KOPT-K1 (cell line): Measurements from ENCODE around the gene HNRNPD.
"Not testable (repeated sequence)": the region's sequence is repeated elsewhere in the genome, so short reads cannot be mapped to it uniquely, and the experiment has no call there.

ENCODE experiments used
- H3K27ac ChIP-seq: fragments of 200-600 bp; sonication (generic); 2 replicates; pipeline ENCODE4 v1.5.1; 2016; ENCODE audit warnings: antibody characterized with exemption, mild to moderate bottlenecking, low read depth, low read length; ENCODE audit not compliant: poor library complexity, severe bottlenecking
- H3K36me3 ChIP-seq: fragments of 200-600 bp; sonication (generic); 2 replicates; pipeline ENCODE4 v1.5.1; 2017; ENCODE audit warnings: antibody characterized with exemption, mild to moderate bottlenecking, low read length, moderate library complexity; ENCODE audit not compliant: insufficient read depth
- H3K9me3 ChIP-seq: fragments of 200-600 bp; sonication (generic); 2 replicates; pipeline ENCODE4 v1.5.1; 2017; ENCODE audit warnings: antibody characterized with exemption, low read length, mild to moderate bottlenecking; ENCODE audit not compliant: insufficient read depth, poor library complexity, severe bottlenecking

The HNRNPD gene, protein sequence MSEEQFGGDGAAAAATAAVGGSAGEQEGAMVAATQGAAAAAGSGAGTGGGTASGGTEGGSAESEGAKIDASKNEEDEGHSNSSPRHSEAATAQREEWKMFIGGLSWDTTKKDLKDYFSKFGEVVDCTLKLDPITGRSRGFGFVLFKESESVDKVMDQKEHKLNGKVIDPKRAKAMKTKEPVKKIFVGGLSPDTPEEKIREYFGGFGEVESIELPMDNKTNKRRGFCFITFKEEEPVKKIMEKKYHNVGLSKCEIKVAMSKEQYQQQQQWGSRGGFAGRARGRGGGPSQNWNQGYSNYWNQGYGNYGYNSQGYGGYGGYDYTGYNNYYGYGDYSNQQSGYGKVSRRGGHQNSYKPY

GRCh38 chr4:82373816-82374625 lies at the start of gene HNRNPD:
Gene HNRNPD (minus strand): TSS chr4:82373991. CDS start chr4:82373678, 313 bp downstream.
- no peaks in the 10 kb centered on the region for H3K9me3 ChIP-seq
- H3K36me3 ChIP-seq, result peaks cover 41% of the 10 kb centered on the region
- peak within 1 kb of the TSS; percentile 92 for H3K27ac ChIP-seq

DNA sequence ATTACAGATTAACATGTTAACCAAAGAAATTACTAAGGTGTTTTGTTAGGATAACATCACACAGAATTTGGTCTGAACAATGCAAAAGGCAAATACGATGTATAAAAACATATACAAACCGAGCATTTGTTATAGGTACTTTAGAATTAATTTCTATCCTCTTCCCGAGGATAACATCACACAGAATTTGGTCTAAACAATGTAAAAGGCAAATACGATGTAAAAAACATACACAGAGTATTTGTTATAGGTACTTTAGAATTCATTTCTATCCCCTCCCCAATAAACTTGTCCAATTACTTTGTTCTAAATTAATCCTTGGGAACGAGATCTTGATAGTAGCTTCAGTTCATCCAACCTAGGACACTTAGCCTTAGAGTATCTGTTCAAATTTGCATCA lies 48.8 kb upstream of the HNRNPD start:
- Histone ChIP-seq H3K9me3 (no peaks in the 10 kb centered on the region), H3K27ac (no peak overlapping the region), H3K36me3 (peaks cover 57% of the 10 kb centered on the region)

DNA sequence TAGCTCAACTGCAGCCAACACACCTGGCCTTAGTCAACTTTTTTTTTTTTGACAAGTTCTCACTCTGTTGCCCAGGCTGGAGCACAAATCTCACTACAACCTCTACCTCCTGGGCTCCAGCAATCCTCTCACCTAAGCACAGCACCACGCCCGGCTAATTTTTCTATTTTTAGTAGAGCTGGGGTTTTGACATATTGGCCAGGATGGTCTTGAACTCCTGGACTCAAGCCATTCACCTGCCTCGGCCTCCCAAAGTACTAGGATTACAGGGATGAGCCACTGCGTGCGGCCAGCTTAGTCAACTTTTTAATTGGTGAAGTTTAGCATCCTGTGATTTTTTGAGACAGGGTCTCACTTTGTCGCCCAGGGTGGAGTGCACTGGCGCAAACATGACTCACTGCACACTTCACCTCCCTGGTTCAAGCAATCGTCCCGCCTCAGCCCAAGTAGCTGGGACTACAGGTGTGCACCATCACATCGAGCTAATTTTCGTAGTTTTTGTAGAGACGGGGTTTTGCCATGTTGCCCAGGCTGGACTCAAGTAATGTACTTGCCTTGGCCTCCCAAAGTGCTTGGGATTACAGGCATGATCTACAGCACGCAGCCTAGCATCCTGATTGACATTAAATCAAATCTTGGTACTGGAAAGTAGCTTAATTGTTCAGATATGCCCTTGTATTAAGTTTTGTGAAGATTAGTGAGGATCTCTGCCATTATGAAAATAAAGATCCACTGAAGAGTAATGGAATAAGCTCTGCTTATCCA lies 48.2 kb upstream of the HNRNPD start:
- no peaks in the 10 kb centered on the region for H3K9me3 ChIP-seq
- H3K27ac ChIP-seq, result no peak overlapping the region
- peaks cover 51% of the 10 kb centered on the region for H3K36me3 ChIP-seq

DNA sequence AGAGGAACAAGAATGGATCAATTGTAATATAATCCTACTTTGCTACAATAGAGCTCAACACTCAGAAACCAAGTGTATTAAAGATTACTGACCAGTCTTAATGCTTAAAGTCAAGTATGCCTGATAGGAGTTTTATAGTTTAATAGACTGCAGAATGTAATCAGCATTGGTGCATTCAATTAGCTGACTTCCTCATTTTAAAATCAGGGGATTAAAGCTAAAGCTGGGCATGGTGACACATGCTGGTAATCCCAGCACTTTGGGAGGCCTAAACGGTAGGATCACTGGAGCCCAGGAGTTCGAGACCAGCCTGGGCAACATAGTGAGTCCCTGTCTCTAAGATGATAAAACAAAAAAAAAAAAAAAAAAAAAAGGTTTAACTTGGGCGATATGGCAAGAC lies 45.7 kb upstream of the HNRNPD start:
- Histone ChIP-seq H3K9me3 (no peaks in the 10 kb centered on the region), H3K27ac (no peak overlapping the region), H3K36me3 (peaks cover 26% of the 10 kb centered on the region)

- peaks cover 3% of the 10 kb centered on the region for H3K9me3 ChIP-seq
- H3K27ac ChIP-seq, result no peak overlapping the region
- no peaks in the 10 kb centered on the region for H3K36me3 ChIP-seq
Observed at GRCh38 chr4:82415922-82416365, 42.2 kb upstream of the HNRNPD start.

DNA sequence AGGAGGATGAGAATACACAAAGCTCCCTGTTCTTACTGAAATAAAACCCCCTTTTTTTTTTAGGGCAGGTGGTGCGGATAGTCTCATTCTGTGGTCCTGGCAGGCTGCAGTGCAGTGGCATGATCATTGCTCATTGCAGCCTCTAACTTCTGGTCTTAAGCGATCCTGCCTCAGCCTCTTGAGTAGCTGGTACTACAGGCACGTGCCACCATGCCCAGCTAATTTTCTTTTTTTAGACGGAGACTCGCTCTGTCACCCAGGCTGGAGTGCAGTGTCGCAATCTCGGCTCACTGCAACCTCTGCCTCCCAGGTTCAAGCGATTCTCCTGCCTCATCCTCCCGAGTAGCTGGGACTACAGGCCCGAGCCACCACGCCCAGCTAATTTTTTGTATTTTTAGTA lies 41.3 kb upstream of the HNRNPD start:
- H3K27ac ChIP-seq, H3K9me3 ChIP-seq, H3K36me3 ChIP-seq: not testable (repeated sequence)

DNA sequence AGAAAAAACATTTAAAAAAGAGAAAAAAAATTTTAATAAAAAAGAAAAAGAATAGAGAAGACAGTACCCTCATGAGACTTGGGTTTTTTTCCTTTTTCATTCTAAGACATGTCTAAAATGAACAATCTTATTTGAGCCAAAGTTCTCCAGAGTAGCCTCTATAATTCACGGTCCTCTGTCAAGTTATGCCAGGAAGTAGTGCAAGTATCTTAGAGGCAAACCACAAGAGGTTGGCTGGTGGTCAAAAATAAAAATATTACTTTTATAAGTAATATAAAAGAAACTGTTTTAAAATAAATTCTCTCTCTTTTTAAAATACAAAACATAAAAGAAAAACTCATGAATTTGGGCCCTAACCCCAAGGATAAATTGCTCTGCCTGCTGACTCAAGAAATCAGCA lies 29.9 kb upstream of the HNRNPD start:
- H3K36me3 ChIP-seq, result no peaks in the 10 kb centered on the region
- H3K27ac ChIP-seq, result no peak overlapping the region

DNA sequence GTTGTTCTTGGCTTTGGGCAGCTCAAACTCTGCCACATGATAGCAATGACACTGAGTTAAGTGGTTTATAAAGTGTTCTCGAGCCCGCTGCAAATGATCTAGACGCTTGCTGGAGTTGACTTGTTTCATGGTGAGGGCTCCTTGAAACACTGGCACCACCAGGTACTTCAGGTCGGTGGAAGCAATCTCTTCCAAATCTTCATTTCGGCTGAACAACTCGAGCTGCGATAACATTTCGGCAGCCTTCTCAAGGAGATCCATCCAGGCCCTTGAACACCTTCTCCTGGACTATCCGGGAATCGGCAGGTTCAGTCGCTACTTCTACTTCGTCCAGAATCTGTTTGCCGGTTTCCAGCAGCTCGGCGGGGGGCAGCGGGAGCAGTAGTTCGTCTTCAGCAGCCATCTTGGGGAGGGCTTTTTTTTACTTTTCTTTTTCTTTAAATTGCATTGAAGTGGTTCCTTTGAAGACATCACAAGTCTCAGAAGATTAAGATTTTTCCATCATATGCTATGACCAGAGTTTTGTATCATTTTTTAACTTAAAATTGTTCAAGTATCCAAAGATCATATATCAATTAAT lies 28.5 kb upstream of the HNRNPD start:
- H3K36me3 ChIP-seq, result no peaks in the 10 kb centered on the region
- H3K27ac ChIP-seq, result no peak overlapping the region
- no peaks in the 10 kb centered on the region for H3K9me3 ChIP-seq

More for the DNA sequence above, 29.9 kb upstream of the HNRNPD start:
- no peaks in the 10 kb centered on the region for H3K9me3 ChIP-seq

- Histone ChIP-seq H3K9me3 (no peaks in the 10 kb centered on the region), H3K27ac (no peak overlapping the region), H3K36me3 (no peaks in the 10 kb centered on the region)
Observed at GRCh38 chr4:82401600-82401999, 27.8 kb upstream of the HNRNPD start.

DNA sequence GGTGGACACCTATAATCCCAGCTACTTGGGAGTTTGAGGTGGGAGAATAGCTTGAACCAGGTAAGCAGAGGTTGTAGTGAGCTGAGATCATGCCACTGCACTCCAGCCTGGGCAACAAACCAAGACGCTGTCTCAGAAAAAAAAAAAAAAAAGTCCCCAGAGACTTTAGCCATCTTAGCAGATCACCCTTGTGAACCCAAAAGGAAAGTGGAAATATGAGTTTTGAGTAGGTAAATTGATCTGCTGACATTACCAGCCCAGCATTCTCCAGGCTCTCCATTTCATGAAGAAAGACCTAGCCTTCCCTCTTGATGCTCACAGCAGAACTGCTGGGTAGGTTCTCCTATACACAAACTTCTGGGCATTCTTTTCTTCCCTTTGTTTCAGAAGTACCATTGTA lies 24.5 kb upstream of the HNRNPD start:
- H3K27ac ChIP-seq, result no peak overlapping the region
- H3K36me3 ChIP-seq, result no peaks in the 10 kb centered on the region

GRCh38 chr4:82397527-82397926 lies 23.7 kb upstream of the HNRNPD start:
- Histone ChIP-seq H3K36me3 (no peaks in the 10 kb centered on the region), H3K9me3 (no peaks in the 10 kb centered on the region), H3K27ac (no peak overlapping the region)

More for the DNA sequence above, 24.5 kb upstream of the HNRNPD start:
- H3K9me3 ChIP-seq, result no peaks in the 10 kb centered on the region

GRCh38 chr4:82394896-82395295 lies 21.1 kb upstream of the HNRNPD start:
- H3K36me3 ChIP-seq, result no peaks in the 10 kb centered on the region
- H3K9me3 ChIP-seq, result no peaks in the 10 kb centered on the region
- no peak overlapping the region for H3K27ac ChIP-seq

DNA sequence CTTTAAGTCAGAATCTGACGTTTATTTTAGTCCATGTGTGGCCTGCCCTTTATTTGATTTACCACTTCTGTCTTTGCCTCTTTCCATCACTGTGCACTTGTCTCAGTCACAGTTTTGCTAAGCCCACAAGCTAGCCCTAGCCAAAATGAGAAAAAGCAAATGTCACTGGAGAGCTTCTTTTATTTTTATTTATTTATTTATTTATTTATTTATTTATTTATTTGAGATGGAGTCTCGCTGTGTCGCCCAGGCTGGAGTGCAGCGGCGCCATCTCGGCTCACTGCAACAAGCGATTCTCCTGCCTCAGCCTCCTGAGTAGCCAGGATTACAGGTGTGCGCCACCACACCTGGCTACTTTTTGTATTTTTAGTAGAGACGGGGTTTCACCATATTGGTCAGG lies 16.3 kb upstream of the HNRNPD start:
- not testable (repeated sequence) for H3K27ac ChIP-seq, H3K36me3 ChIP-seq, H3K9me3 ChIP-seq

DNA sequence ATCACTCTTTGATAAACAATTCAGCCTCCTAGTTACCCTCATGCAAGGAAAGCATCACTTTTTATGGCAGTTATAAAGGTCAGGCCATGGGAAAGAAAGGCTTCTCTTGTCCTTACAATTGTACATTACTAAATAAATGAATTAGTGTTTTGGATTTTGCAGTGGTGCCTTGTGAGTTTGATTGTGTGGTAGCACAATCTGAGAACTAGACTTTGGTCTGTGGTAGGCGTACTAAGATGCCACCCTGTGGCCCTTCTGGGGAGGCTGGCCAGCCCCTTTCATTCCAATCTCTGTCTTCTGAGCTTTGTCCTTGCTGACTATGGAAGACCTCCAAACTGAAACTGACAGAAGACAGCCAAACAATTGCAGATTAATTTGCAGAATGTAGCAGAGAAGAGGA lies 14.6 kb upstream of the HNRNPD start:
- no peaks in the 10 kb centered on the region for H3K36me3 ChIP-seq
- peaks cover 10% of the 10 kb centered on the region for H3K9me3 ChIP-seq
- no peak overlapping the region for H3K27ac ChIP-seq

- H3K9me3 ChIP-seq, result peaks cover 25% of the 10 kb centered on the region
- not testable (repeated sequence) for H3K36me3 ChIP-seq, H3K27ac ChIP-seq
Observed at GRCh38 chr4:82386312-82386711, 12.5 kb upstream of the HNRNPD start.
